ENCODE data around the gene LRP5.
A peak's percentile ranks its signal among the peaks of the same experiment; 100 is the strongest.

The LRP5 gene

GRCh38 chr11:68314203-68315170 is 2.1 kb downstream of the LRP5 start:
- peaks cover 43% of the 10 kb centered on the region for H3K79me2 ChIP-seq (ENCODE audit: control insufficient read depth, insufficient read depth, low read length)
- peak overlapping the region; percentile 58 for H3K27ac ChIP-seq (ENCODE audit: low read depth, low read length)
- H3K27me3 ChIP-seq (ENCODE audit: insufficient read depth, low read length, poor library complexity), result no peaks in the 10 kb centered on the region
- H2AK5ac ChIP-seq (ENCODE audit: low read length), result peak overlapping the region; percentile 5
- no peak overlapping the region for H3K4me3 ChIP-seq (ENCODE audit: low read length)
- H3K23ac ChIP-seq (ENCODE audit: low read length), result peak overlapping the region; percentile 95
- H3K79me1 ChIP-seq (ENCODE audit: low read length), result peaks cover 13% of the 10 kb centered on the region
- H3K9ac ChIP-seq (ENCODE audit: low read length), result peak overlapping the region; percentile 69
- no CpG with 5 or more reads among the region's 27 CpGs for WGBS (ENCODE audit: extremely low coverage, insufficient coverage, low lambda C conversion rate)
- H3K4me1 ChIP-seq (ENCODE audit: control insufficient read depth, low read depth, low read length), result peaks cover 10% of the 10 kb centered on the region
- no peaks in the 10 kb centered on the region for H3K36me3 ChIP-seq (ENCODE audit: control insufficient read depth, insufficient read depth, low read length)
- peak overlapping the region; percentile 77 for H4K8ac ChIP-seq (ENCODE audit: low read depth, low read length)
- H3K18ac ChIP-seq (ENCODE audit: low read length), result peak overlapping the region; percentile 94
- peak overlapping the region; percentile 93 for H3K4ac ChIP-seq (ENCODE audit: low read depth, low read length)
- peak overlapping the region; percentile 91 for H3K56ac ChIP-seq (ENCODE audit: low read length)
- DNase-seq, result peak; percentile 79
- H2BK15ac ChIP-seq (replicated peaks; ENCODE audit: low read depth), result no peak overlapping the region
- peak overlapping the region; percentile 92 for H3K4me2 ChIP-seq (ENCODE audit: low read length)
- H2BK120ac ChIP-seq (ENCODE audit: low read depth, low read length), result no peak overlapping the region
- peak overlapping the region; percentile 55 for H2BK5ac ChIP-seq (ENCODE audit: low read length)
- H4K5ac ChIP-seq (ENCODE audit: low read length), result peak overlapping the region; percentile 84

GRCh38 chr11:68315171-68315920 is 3.0 kb downstream of the LRP5 start:
- Histone ChIP-seq H3K36me3 (ENCODE audit: control insufficient read depth, insufficient read depth, low read length) (no peaks in the 10 kb centered on the region), H3K79me1 (ENCODE audit: low read length) (peaks cover 13% of the 10 kb centered on the region), H2BK5ac (ENCODE audit: low read length) (no peak overlapping the region), H3K23ac (ENCODE audit: low read length) (no peak overlapping the region), H3K4me2 (ENCODE audit: low read length) (no peak overlapping the region), H3K4me3 (ENCODE audit: low read length) (no peak overlapping the region), H2BK15ac (replicated peaks; ENCODE audit: low read depth) (no peak overlapping the region), H3K18ac (ENCODE audit: low read length) (no peak overlapping the region), H4K5ac (ENCODE audit: low read length) (no peak overlapping the region), H3K9ac (ENCODE audit: low read length) (no peak overlapping the region), H3K4me1 (ENCODE audit: control insufficient read depth, low read depth, low read length) (peaks cover 10% of the 10 kb centered on the region), H3K79me2 (ENCODE audit: control insufficient read depth, insufficient read depth, low read length) (peaks cover 45% of the 10 kb centered on the region), H3K56ac (ENCODE audit: low read length) (peak overlapping the region; percentile 91), H2AK5ac (ENCODE audit: low read length) (no peak overlapping the region), H3K27ac (ENCODE audit: low read depth, low read length) (no peak overlapping the region), H3K27me3 (ENCODE audit: insufficient read depth, low read length, poor library complexity) (no peaks in the 10 kb centered on the region), H3K4ac (ENCODE audit: low read depth, low read length) (peak overlapping the region; percentile 93), H2BK120ac (ENCODE audit: low read depth, low read length) (no peak overlapping the region), H4K8ac (ENCODE audit: low read depth, low read length) (no peak overlapping the region)
- WGBS (ENCODE audit: extremely low coverage, insufficient coverage, low lambda C conversion rate), result no CpG with 5 or more reads among the region's 19 CpGs
- DNase-seq, result no peak

- H3K4ac ChIP-seq (ENCODE audit: low read depth, low read length), result no peak overlapping the region
- H3K27ac ChIP-seq (ENCODE audit: low read depth, low read length), result no peak overlapping the region
- no peak overlapping the region for H2BK15ac ChIP-seq (replicated peaks; ENCODE audit: low read depth)
- H3K4me3 ChIP-seq (ENCODE audit: low read length), result no peak overlapping the region
- no CpG with 5 or more reads among the region's 15 CpGs for WGBS (ENCODE audit: extremely low coverage, insufficient coverage, low lambda C conversion rate)
- no peak overlapping the region for H3K23ac ChIP-seq (ENCODE audit: low read length)
- no peak overlapping the region for H2BK5ac ChIP-seq (ENCODE audit: low read length)
- DNase-seq, result no peak
- no peak overlapping the region for H4K5ac ChIP-seq (ENCODE audit: low read length)
- H3K9ac ChIP-seq (ENCODE audit: low read length), result no peak overlapping the region
- no peaks in the 10 kb centered on the region for H3K36me3 ChIP-seq (ENCODE audit: control insufficient read depth, insufficient read depth, low read length)
- H3K79me1 ChIP-seq (ENCODE audit: low read length), result peaks cover 20% of the 10 kb centered on the region
- H3K18ac ChIP-seq (ENCODE audit: low read length), result no peak overlapping the region
- H2AK5ac ChIP-seq (ENCODE audit: low read length), result no peak overlapping the region
- H3K79me2 ChIP-seq (ENCODE audit: control insufficient read depth, insufficient read depth, low read length), result peaks cover 49% of the 10 kb centered on the region
- H3K56ac ChIP-seq (ENCODE audit: low read length), result peak overlapping the region; percentile 30
- no peaks in the 10 kb centered on the region for H3K27me3 ChIP-seq (ENCODE audit: insufficient read depth, low read length, poor library complexity)
- no peak overlapping the region for H3K4me2 ChIP-seq (ENCODE audit: low read length)
- H2BK120ac ChIP-seq (ENCODE audit: low read depth, low read length), result no peak overlapping the region
- no peak overlapping the region for H4K8ac ChIP-seq (ENCODE audit: low read depth, low read length)
- H3K4me1 ChIP-seq (ENCODE audit: control insufficient read depth, low read depth, low read length), result peaks cover 10% of the 10 kb centered on the region
These were observed 4.9 kb downstream of the LRP5 start for GRCh38 chr11:68317147-68317785.

GRCh38 chr11:68321293-68322051 is 9.1 kb downstream of the LRP5 start:
- no peak overlapping the region for H4K5ac ChIP-seq (ENCODE audit: low read length)

GRCh38 chr11:68322052-68322430 is 9.7 kb downstream of the LRP5 start:
- Histone ChIP-seq H3K4ac (ENCODE audit: low read depth, low read length) (no peak overlapping the region), H3K18ac (ENCODE audit: low read length) (no peak overlapping the region), H2BK5ac (ENCODE audit: low read length) (no peak overlapping the region), H4K8ac (ENCODE audit: low read depth, low read length) (no peak overlapping the region), H3K36me3 (ENCODE audit: control insufficient read depth, insufficient read depth, low read length) (no peaks in the 10 kb centered on the region), H3K56ac (ENCODE audit: low read length) (no peak overlapping the region), H3K4me1 (ENCODE audit: control insufficient read depth, low read depth, low read length) (peaks cover 2% of the 10 kb centered on the region), H3K27ac (ENCODE audit: low read depth, low read length) (no peak overlapping the region), H3K79me1 (ENCODE audit: low read length) (peaks cover 17% of the 10 kb centered on the region), H3K9ac (ENCODE audit: low read length) (no peak overlapping the region), H4K5ac (ENCODE audit: low read length) (no peak overlapping the region), H2AK5ac (ENCODE audit: low read length) (no peak overlapping the region), H3K27me3 (ENCODE audit: insufficient read depth, low read length, poor library complexity) (no peaks in the 10 kb centered on the region), H2BK120ac (ENCODE audit: low read depth, low read length) (no peak overlapping the region), H3K4me2 (ENCODE audit: low read length) (no peak overlapping the region), H2BK15ac (replicated peaks; ENCODE audit: low read depth) (no peak overlapping the region), H3K79me2 (ENCODE audit: control insufficient read depth, insufficient read depth, low read length) (peaks cover 25% of the 10 kb centered on the region), H3K23ac (ENCODE audit: low read length) (no peak overlapping the region), H3K4me3 (ENCODE audit: low read length) (no peak overlapping the region)
- WGBS (ENCODE audit: extremely low coverage, insufficient coverage, low lambda C conversion rate), result no CpG with 5 or more reads among the region's 9 CpGs
- DNase-seq, result no peak

More at GRCh38 chr11:68321293-68322051, 9.1 kb downstream of the LRP5 start:
- no peak overlapping the region for H2BK120ac ChIP-seq (ENCODE audit: low read depth, low read length)
- no peak overlapping the region for H3K23ac ChIP-seq (ENCODE audit: low read length)
- H4K8ac ChIP-seq (ENCODE audit: low read depth, low read length), result no peak overlapping the region
- peaks cover 17% of the 10 kb centered on the region for H3K79me1 ChIP-seq (ENCODE audit: low read length)
- H2BK5ac ChIP-seq (ENCODE audit: low read length), result no peak overlapping the region
- no peak overlapping the region for H3K18ac ChIP-seq (ENCODE audit: low read length)
- no peak overlapping the region for H3K27ac ChIP-seq (ENCODE audit: low read depth, low read length)
- no peak overlapping the region for H3K9ac ChIP-seq (ENCODE audit: low read length)
- WGBS (ENCODE audit: extremely low coverage, insufficient coverage, low lambda C conversion rate), result no CpG with 5 or more reads among the region's 16 CpGs
- H2AK5ac ChIP-seq (ENCODE audit: low read length), result no peak overlapping the region
- H3K4me1 ChIP-seq (ENCODE audit: control insufficient read depth, low read depth, low read length), result peaks cover 2% of the 10 kb centered on the region
- H3K79me2 ChIP-seq (ENCODE audit: control insufficient read depth, insufficient read depth, low read length), result peaks cover 30% of the 10 kb centered on the region
- no peak overlapping the region for H3K56ac ChIP-seq (ENCODE audit: low read length)
- no peak for DNase-seq
- no peak overlapping the region for H3K4me3 ChIP-seq (ENCODE audit: low read length)
- H3K36me3 ChIP-seq (ENCODE audit: control insufficient read depth, insufficient read depth, low read length), result no peaks in the 10 kb centered on the region
- H3K4me2 ChIP-seq (ENCODE audit: low read length), result no peak overlapping the region
- no peaks in the 10 kb centered on the region for H3K27me3 ChIP-seq (ENCODE audit: insufficient read depth, low read length, poor library complexity)
- no peak overlapping the region for H2BK15ac ChIP-seq (replicated peaks; ENCODE audit: low read depth)
- H3K4ac ChIP-seq (ENCODE audit: low read depth, low read length), result no peak overlapping the region
